ENCODE measurements around the gene XPO5. TPM values are rescaled to one million over a fixed set of nuclear protein-coding genes. Genes with fewer than 3 reads are reported as not detected.
A peak's percentile ranks its signal among the peaks of the same experiment; 100 is the strongest.
"Not testable (repeated sequence)": the region's sequence is repeated elsewhere in the genome, so short reads cannot be mapped to it uniquely, and the experiment has no call there.

Gene XPO5
- total RNA-seq, 1 experiment from 2014 or later: 70.9 TPM

GRCh38 chr6:43503443-43503842 lies 72.4 kb downstream of the XPO5 start:
- H3K36me3 ChIP-seq (replicated peaks; ENCODE audit: control insufficient read depth, insufficient read depth, low read length): peaks cover 42% of the 10 kb centered on the region
- H3K4me3 ChIP-seq (ENCODE audit: insufficient read depth, low read depth, low read length): no peak overlapping the region
- DNase-seq: no peak
- H3K27me3 ChIP-seq (ENCODE audit: control insufficient read depth, insufficient read depth, low read length): peaks cover 11% of the 10 kb centered on the region

DNA sequence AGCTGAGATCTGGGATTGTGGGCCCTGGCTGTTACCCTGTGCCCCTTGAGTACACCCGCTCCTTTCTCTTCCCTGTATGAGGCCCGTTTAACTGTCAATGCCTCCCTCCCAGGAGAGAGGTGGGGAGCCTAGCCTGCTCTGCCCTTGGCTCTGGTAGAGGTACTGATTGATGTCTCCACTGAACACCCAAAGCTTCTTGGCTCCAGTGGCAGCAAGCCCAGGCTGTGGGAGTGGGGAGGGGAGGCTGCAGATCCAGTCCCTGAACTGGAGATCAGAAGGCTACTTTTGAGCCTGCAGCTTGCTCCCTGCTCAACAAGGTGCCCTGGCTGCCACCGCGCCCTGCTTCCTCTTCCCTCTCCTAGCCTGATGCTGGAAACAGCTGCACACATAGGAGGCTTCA lies 73.2 kb downstream of the XPO5 start:
- Histone ChIP-seq H3K36me3 (replicated peaks; ENCODE audit: control insufficient read depth, insufficient read depth, low read length) (peaks cover 43% of the 10 kb centered on the region), H3K27me3 (ENCODE audit: control insufficient read depth, insufficient read depth, low read length) (peaks cover 4% of the 10 kb centered on the region; the same call in 1 of the 2 replicates), H3K4me3 (ENCODE audit: insufficient read depth, low read depth, low read length) (no peak overlapping the region)
- DNase-seq: peak; percentile 11

- no peaks in the 10 kb centered on the region for H3K27me3 ChIP-seq (ENCODE audit: control insufficient read depth, insufficient read depth, low read length)
- H3K36me3 ChIP-seq (replicated peaks; ENCODE audit: control insufficient read depth, insufficient read depth, low read length): peaks cover 43% of the 10 kb centered on the region
- no peak overlapping the region for H3K4me3 ChIP-seq (ENCODE audit: insufficient read depth, low read depth, low read length)
- DNase-seq: peak; percentile 19
These were observed 74.9 kb downstream of the XPO5 start for GRCh38 chr6:43500921-43501320.

DNA sequence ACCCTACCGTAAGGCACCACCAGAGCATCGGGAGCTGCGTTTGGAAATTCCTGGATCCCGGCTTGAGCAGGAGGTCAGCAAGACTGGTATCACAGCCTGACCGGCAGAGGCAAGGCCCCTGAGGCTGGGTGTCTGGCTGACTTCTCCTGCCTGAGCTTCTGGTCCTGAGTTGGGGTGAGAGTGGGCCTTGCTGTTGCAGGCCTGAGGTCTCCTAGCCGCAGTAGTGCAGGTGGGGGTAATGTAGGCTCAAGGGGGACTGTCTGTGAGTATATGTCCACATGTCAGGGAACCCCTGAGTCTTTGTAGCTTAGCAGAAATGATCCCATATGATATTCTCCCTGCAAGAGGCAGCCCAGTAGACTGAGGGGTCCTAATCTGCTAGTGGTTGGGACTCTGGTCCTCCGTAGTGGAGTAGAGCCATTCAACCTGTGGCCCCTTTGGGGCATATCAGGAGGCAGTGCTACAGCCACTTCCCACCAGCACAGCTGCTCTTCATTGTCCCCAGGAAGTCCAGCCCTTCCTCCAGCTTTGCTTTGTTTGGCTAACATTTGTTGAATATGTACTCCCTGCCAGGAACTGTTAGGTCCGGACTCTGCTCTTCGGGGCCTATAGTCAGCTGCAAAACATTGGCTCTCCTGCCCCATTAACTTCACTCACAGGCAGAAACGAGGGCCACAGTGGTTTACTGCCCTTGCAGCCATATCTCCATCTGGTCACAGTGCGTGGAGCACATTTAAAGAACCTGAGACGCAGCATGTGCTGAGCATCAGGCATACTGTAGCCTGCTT lies 76.6 kb downstream of the XPO5 start:
- no peak for DNase-seq
- Histone ChIP-seq H3K4me3 (ENCODE audit: insufficient read depth, low read depth, low read length) (no peak overlapping the region), H3K27me3 (ENCODE audit: control insufficient read depth, insufficient read depth, low read length) (no peaks in the 10 kb centered on the region), H3K36me3 (replicated peaks; ENCODE audit: control insufficient read depth, insufficient read depth, low read length) (peaks cover 41% of the 10 kb centered on the region)

GRCh38 chr6:43498291-43498690 lies 77.5 kb downstream of the XPO5 start:
- H3K4me3 ChIP-seq (ENCODE audit: insufficient read depth, low read depth, low read length); DNase-seq; H3K27me3 ChIP-seq (ENCODE audit: control insufficient read depth, insufficient read depth, low read length): not testable (repeated sequence)
- H3K36me3 ChIP-seq (replicated peaks; ENCODE audit: control insufficient read depth, insufficient read depth, low read length): peaks cover 37% of the 10 kb centered on the region

- Histone ChIP-seq H3K36me3 (replicated peaks; ENCODE audit: control insufficient read depth, insufficient read depth, low read length) (peaks cover 32% of the 10 kb centered on the region), H3K4me3 (ENCODE audit: insufficient read depth, low read depth, low read length) (no peak overlapping the region), H3K27me3 (ENCODE audit: control insufficient read depth, insufficient read depth, low read length) (no peaks in the 10 kb centered on the region)
- DNase-seq: no peak
These were observed 78.1 kb downstream of the XPO5 start for GRCh38 chr6:43497689-43498088.

DNA sequence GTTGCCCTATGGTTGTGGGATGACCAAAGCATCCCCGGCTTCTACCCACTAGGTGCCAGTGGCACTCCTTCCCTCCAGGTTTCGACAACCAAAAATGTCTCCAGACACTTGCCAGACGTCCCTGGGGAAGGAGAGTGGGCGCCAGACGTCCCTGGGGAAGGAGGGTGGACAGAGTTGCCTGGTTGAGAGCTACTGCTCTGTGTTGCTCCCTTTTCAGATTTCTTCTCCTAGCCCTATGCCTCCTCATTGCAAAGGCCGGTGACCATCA lies 78.8 kb downstream of the XPO5 start:
- Histone ChIP-seq H3K36me3 (replicated peaks; ENCODE audit: control insufficient read depth, insufficient read depth, low read length) (peaks cover 26% of the 10 kb centered on the region), H3K27me3 (ENCODE audit: control insufficient read depth, insufficient read depth, low read length) (no peaks in the 10 kb centered on the region), H3K4me3 (ENCODE audit: insufficient read depth, low read depth, low read length) (no peak overlapping the region)
- no peak for DNase-seq

- Histone ChIP-seq H3K4me3 (ENCODE audit: insufficient read depth, low read depth, low read length) (no peak overlapping the region), H3K36me3 (replicated peaks; ENCODE audit: control insufficient read depth, insufficient read depth, low read length) (peaks cover 26% of the 10 kb centered on the region), H3K27me3 (ENCODE audit: control insufficient read depth, insufficient read depth, low read length) (no peaks in the 10 kb centered on the region)
- peak; percentile 92 for DNase-seq
These were observed 79.3 kb downstream of the XPO5 start for GRCh38 chr6:43496370-43497128.

DNA sequence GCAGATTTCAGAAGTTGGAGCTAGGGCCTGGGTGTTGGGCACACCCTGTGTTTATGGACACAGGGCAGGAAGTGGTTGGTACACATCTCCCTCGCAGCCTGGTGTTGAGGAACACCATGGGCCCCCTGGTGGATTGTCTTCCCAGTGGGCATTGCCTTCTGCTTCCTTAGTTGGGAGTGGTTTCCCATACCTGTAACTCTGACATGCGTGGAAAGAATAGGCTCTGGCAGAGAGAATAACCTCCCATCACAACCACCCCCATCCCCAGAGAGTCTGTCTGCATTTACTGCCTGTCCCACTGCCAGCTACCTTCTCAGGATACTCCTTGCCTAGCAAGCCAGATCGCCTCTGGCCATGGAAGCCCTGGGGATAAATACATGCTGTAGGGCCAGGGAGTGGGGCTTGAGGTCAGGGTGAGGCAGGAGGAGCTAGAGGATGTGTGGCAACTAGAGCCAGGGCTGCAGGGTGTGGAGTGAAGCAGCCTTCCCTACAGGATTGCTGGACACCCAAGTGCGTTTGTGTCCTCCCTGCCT lies 80.4 kb downstream of the XPO5 start:
- Histone ChIP-seq H3K36me3 (replicated peaks; ENCODE audit: control insufficient read depth, insufficient read depth, low read length) (peaks cover 19% of the 10 kb centered on the region), H3K27me3 (ENCODE audit: control insufficient read depth, insufficient read depth, low read length) (no peaks in the 10 kb centered on the region), H3K4me3 (ENCODE audit: insufficient read depth, low read depth, low read length) (no peak overlapping the region)
- peak; percentile 53 for DNase-seq

GRCh38 chr6:43494766-43495165 lies 81.1 kb downstream of the XPO5 start:
- Histone ChIP-seq H3K27me3 (ENCODE audit: control insufficient read depth, insufficient read depth, low read length) (no peaks in the 10 kb centered on the region), H3K4me3 (ENCODE audit: insufficient read depth, low read depth, low read length) (no peak overlapping the region), H3K36me3 (replicated peaks; ENCODE audit: control insufficient read depth, insufficient read depth, low read length) (peaks cover 12% of the 10 kb centered on the region)
- peak; percentile 10 for DNase-seq

DNA sequence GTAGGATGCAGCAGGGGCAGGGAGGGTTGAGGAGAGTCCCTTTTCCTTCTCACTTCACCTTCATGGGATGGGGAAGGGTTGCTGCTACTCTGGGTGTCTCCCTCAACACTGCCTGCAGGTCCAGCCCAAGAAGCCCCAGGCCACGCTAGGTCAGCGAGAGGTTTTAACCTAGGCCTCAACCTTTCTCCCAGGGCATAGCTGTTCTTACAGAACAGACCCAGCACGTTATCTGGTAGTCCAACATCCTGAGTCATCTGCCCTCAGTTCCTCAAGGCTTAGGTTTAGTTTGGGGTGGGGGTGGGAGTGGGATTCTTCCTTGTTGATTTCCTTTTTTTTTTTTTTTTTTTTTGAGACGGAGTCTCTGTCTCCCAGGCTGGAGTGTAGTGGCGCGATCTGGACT lies 81.5 kb downstream of the XPO5 start:
- Histone ChIP-seq H3K27me3 (ENCODE audit: control insufficient read depth, insufficient read depth, low read length) (no peaks in the 10 kb centered on the region), H3K4me3 (ENCODE audit: insufficient read depth, low read depth, low read length) (no peak overlapping the region), H3K36me3 (replicated peaks; ENCODE audit: control insufficient read depth, insufficient read depth, low read length) (peaks cover 13% of the 10 kb centered on the region)
- peak; percentile 18 for DNase-seq

DNA sequence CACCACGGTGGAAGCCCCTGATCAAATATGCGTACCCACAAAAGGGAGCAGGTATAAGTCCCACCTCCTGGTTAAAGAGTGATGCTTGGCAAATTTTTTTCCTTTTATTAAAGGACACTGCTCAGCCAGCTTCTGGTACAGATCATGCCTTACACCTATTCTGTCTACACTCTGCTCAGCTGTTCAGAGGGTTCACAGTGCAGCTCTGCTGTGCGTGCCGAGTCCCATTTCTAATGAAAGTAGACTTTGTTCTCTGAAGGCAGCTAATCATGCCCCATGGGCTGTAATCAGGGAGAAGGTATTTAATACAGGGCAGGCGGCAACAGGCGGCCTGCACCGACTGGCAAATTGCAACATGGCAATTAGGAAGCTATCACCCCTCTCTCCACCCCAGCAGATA lies 82.0 kb downstream of the XPO5 start:
- Histone ChIP-seq H3K27me3 (ENCODE audit: control insufficient read depth, insufficient read depth, low read length) (no peaks in the 10 kb centered on the region), H3K4me3 (ENCODE audit: insufficient read depth, low read depth, low read length) (no peak overlapping the region), H3K36me3 (replicated peaks; ENCODE audit: control insufficient read depth, insufficient read depth, low read length) (peaks cover 8% of the 10 kb centered on the region)
- DNase-seq: no peak

DNA sequence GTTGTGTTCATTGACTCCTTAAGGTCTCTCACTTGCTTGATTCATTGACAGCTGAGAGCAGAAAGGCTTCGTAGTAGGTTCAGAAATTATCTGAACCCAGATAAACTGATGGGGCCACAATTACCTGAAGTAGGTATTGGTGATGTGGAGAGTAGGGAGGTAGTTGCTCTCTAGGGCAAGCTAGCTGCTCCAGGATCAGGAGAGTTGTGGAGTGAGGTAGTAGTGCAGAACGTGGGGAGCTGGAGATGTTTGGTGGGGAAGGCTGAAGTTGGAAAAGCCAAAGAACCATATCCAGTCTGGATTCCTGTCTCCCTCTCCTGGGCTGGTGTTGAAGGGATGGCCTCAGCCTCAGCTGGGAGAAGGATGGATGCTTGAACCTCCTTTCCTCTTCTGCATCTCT lies 82.6 kb downstream of the XPO5 start:
- Histone ChIP-seq H3K27me3 (ENCODE audit: control insufficient read depth, insufficient read depth, low read length) (no peaks in the 10 kb centered on the region), H3K36me3 (replicated peaks; ENCODE audit: control insufficient read depth, insufficient read depth, low read length) (peaks cover 5% of the 10 kb centered on the region), H3K4me3 (ENCODE audit: insufficient read depth, low read depth, low read length) (no peak overlapping the region)
- DNase-seq: peak; percentile 30

DNA sequence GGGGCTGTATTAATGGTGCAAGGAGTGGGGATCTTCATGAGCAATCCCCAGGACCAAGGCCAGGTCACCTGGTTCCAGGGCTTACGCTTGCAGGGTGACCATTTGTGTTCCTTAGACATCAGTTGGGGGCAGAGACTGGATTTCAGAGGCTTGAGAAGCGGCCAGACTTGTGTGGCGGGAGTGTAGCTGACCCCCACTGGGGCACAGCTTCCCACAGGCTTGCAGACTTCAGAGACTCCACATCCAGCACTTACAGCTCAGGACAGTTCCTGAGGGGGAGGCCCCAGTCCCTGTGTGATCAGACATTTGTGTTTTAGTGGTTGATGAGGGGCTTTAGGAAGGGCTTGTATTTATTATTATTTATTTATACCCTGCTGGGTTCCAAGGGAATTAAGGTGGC lies 83.2 kb downstream of the XPO5 start:
- Histone ChIP-seq H3K4me3 (ENCODE audit: insufficient read depth, low read depth, low read length) (no peak overlapping the region), H3K27me3 (ENCODE audit: control insufficient read depth, insufficient read depth, low read length) (no peaks in the 10 kb centered on the region), H3K36me3 (replicated peaks; ENCODE audit: control insufficient read depth, insufficient read depth, low read length) (peaks cover 4% of the 10 kb centered on the region)
- peak; percentile 76 for DNase-seq

Data from H7 (cell line).